ENCODE data around the gene PRDM12.

DNA sequence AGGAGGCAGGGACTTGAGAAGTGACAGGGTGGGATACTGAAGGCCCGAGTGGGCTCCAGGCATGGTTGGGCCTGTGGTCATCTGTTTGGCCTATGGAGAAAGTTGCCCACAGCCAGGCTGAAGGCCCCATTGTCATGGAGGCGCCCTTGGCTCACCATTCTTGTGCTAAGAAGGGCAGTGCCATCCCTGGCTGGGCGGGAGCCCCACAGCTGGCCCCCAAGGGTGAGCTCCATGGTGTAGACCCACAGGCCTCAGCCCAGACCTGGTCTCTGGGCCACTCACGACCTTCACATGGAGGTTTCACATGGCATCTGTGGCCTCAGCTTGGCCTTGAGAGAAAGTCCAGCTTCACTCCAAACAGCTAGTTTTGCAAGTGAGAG lies 34.3 kb upstream of the PRDM12 start:
- TF ChIP-seq, protein P1, sequence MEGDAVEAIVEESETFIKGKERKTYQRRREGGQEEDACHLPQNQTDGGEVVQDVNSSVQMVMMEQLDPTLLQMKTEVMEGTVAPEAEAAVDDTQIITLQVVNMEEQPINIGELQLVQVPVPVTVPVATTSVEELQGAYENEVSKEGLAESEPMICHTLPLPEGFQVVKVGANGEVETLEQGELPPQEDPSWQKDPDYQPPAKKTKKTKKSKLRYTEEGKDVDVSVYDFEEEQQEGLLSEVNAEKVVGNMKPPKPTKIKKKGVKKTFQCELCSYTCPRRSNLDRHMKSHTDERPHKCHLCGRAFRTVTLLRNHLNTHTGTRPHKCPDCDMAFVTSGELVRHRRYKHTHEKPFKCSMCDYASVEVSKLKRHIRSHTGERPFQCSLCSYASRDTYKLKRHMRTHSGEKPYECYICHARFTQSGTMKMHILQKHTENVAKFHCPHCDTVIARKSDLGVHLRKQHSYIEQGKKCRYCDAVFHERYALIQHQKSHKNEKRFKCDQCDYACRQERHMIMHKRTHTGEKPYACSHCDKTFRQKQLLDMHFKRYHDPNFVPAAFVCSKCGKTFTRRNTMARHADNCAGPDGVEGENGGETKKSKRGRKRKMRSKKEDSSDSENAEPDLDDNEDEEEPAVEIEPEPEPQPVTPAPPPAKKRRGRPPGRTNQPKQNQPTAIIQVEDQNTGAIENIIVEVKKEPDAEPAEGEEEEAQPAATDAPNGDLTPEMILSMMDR (IDR thresholded peaks at IDR 0.05): no peak
- TF ChIP-seq POLR2A (IDR thresholded peaks at IDR 0.05): no peak

Data from heart left ventricle (tissue), 13 donors.